Calu3 (cell line): ENCODE measurements around the gene NCBP3. TPM values are rescaled to one million over a fixed set of nuclear protein-coding genes. Genes with fewer than 3 reads are reported as not detected.
A peak's percentile ranks its signal among the peaks of the same experiment; 100 is the strongest.

Experiments used
- BruUV-seq: library from RNA; stranded (reverse); fragments of 400-500 nt; replicated peaks from 2 replicates; lab custom pipeline; 2021; lab: Mats Ljungman, UMichigan
- CTCF ChIA-PET: fragments of 300-600 bp; sonication (Branson Sonifier 250); formaldehyde crosslinking; loops from one replicate; lab custom pipeline; 2022; ENCODE audit warnings: antibody characterized with exemption; lab: Charles Lee
- DNase-seq: peaks from one replicate; pipeline ENCODE4 v3.0.0; 2022
- H3K27ac Mint-ChIP-seq: one replicate; pipeline ENCODE4 v1.8.0; 2022; ENCODE audit warnings: mixed read lengths; ENCODE audit not compliant: unreplicated experiment
- H3K27me3 Mint-ChIP-seq: one replicate; pipeline ENCODE4 v1.8.0; 2022; ENCODE audit warnings: mixed read lengths; ENCODE audit not compliant: unreplicated experiment
- H3K36me3 Mint-ChIP-seq: one replicate; pipeline ENCODE4 v1.8.0; 2022; ENCODE audit warnings: mild to moderate bottlenecking, moderate library complexity, mixed read lengths; ENCODE audit not compliant: insufficient read depth, unreplicated experiment
- H3K4me1 Mint-ChIP-seq: one replicate; pipeline ENCODE4 v1.8.0; 2022; ENCODE audit warnings: mild to moderate bottlenecking, low read depth, mixed read lengths; ENCODE audit not compliant: unreplicated experiment
- H3K4me3 Mint-ChIP-seq: one replicate; pipeline ENCODE4 v1.8.0; 2022; ENCODE audit warnings: mild to moderate bottlenecking, low read depth, moderate library complexity, mixed read lengths; ENCODE audit not compliant: unreplicated experiment
- H3K9me3 Mint-ChIP-seq: one replicate; pipeline ENCODE4 v1.8.0; 2022; ENCODE audit warnings: low read depth, mixed read lengths; ENCODE audit not compliant: unreplicated experiment
- intact Hi-C: fragments of 100-400 bp; cut with micrococcal nuclease; formaldehyde crosslinking; loops from one replicate; pipeline ENCODE4 v1.10.0; 2022; ENCODE audit not compliant: unreplicated experiment
- total RNA-seq: library from RNA; stranded (reverse); gene quantifications from 2 replicates; pipeline ENCODE4 v1.2.3, GENCODE V29; 2022
- TF ChIP-seq, protein P1 (sequence below): fragments of 200-600 bp; IDR thresholded peaks from one replicate; pipeline ENCODE4 v1.8.0; 2022; ENCODE audit warnings: antibody characterized with exemption; ENCODE audit not compliant: unreplicated experiment

Gene NCBP3
- total RNA-seq, 1 experiment from 2014 or later: 25.4 TPM

- Mint-ChIP-seq H3K4me1 (no peaks in the 10 kb centered on the region), H3K9me3 (no peaks in the 10 kb centered on the region), H3K4me3 (no peak overlapping the region), H3K27me3 (peaks cover 54% of the 10 kb centered on the region), H3K27ac (no peak overlapping the region), H3K36me3 (no peaks in the 10 kb centered on the region)
- intact Hi-C loops: no loop called here
- no TSS peak for BruUV-seq
- no peak for DNase-seq
- TF ChIP-seq, protein P1, sequence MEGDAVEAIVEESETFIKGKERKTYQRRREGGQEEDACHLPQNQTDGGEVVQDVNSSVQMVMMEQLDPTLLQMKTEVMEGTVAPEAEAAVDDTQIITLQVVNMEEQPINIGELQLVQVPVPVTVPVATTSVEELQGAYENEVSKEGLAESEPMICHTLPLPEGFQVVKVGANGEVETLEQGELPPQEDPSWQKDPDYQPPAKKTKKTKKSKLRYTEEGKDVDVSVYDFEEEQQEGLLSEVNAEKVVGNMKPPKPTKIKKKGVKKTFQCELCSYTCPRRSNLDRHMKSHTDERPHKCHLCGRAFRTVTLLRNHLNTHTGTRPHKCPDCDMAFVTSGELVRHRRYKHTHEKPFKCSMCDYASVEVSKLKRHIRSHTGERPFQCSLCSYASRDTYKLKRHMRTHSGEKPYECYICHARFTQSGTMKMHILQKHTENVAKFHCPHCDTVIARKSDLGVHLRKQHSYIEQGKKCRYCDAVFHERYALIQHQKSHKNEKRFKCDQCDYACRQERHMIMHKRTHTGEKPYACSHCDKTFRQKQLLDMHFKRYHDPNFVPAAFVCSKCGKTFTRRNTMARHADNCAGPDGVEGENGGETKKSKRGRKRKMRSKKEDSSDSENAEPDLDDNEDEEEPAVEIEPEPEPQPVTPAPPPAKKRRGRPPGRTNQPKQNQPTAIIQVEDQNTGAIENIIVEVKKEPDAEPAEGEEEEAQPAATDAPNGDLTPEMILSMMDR: no peak
- CTCF ChIA-PET: no interaction called here
These were observed 5.5 kb upstream of the NCBP3 start for GRCh38 chr17:3851461-3852100.

- intact Hi-C loops: no loop called here
- no TSS peak for BruUV-seq
- Mint-ChIP-seq H3K4me3 (no peak overlapping the region), H3K4me1 (no peaks in the 10 kb centered on the region), H3K27ac (no peak overlapping the region), H3K9me3 (no peaks in the 10 kb centered on the region), H3K36me3 (peaks cover 20% of the 10 kb centered on the region), H3K27me3 (peaks cover 41% of the 10 kb centered on the region)
- DNase-seq: no peak
- CTCF ChIA-PET: no interaction called here
- TF ChIP-seq, protein P1: no peak
These were observed 2.3 kb upstream of the NCBP3 start for GRCh38 chr17:3848229-3848835.

- H3K27me3 Mint-ChIP-seq: peaks cover 30% of the 10 kb centered on the region
These were observed 1.2 kb upstream of the NCBP3 start for GRCh38 chr17:3847165-3847670.

DNA sequence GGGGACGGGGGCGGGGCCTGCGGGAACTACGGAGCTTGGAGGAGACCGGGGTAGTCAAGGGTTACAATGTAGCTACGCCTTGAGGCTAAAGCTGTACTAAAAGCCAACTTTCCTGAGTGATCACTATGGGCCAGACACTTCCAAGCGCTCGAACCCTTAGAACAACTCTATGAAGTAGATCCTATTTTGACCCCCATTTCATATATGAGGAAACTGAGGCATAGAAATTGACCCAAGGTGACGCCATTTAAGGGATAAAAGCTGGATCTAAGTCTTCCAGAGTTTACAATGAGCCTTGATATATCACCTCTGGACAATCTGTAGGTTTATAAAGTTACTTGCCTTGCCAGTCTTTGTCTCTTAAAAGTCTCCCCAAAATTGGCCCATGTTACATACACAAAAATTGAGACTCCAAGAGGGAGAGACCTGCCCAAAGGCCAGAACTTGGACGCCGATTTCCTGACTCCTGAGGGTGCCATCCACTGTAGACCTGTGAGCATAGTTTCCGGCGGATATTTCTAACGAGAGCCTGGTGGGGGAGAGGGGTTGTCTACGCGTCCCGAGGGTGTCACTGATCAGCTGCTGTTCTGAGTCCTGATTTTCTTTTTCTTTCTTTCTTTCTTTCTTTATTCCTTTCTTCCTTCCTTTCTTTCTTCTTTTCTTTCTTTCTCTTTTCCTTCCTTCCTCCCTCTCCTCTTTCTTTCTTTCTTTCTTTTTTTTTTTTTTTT lies 555 bp upstream of the NCBP3 start:
- no TSS peak for BruUV-seq
- peak overlapping the region; percentile 78 for H3K4me3 Mint-ChIP-seq
- no peaks in the 10 kb centered on the region for H3K9me3 Mint-ChIP-seq
- no peak for DNase-seq
- no peaks in the 10 kb centered on the region for H3K4me1 Mint-ChIP-seq
- peaks cover 24% of the 10 kb centered on the region for H3K27me3 Mint-ChIP-seq
- H3K27ac Mint-ChIP-seq: no peak overlapping the region
- H3K36me3 Mint-ChIP-seq: peaks cover 23% of the 10 kb centered on the region
- TF ChIP-seq, protein P1: no peak
- intact Hi-C loops: no loop called here
- CTCF ChIA-PET: interaction anchor here (0.5 to 2.1 kb wide), 9 partner anchors 10 to 251 kb away, joined by 3 to 10 read pairs (median 3); no protein-coding TSS in a partner anchor

More at GRCh38 chr17:3847165-3847670, 1.2 kb upstream of the NCBP3 start:
- BruUV-seq: no TSS peak
- no peak for DNase-seq
- Mint-ChIP-seq H3K4me3 (no peak overlapping the region), H3K9me3 (no peaks in the 10 kb centered on the region), H3K4me1 (no peaks in the 10 kb centered on the region), H3K36me3 (peaks cover 21% of the 10 kb centered on the region), H3K27ac (no peak overlapping the region)
- TF ChIP-seq, protein P1: no peak
- intact Hi-C loops: no loop called here
- CTCF ChIA-PET: no interaction called here
